ENCODE data around the gene SCTR. TPM values are rescaled to one million over a fixed set of nuclear protein-coding genes. Genes with fewer than 3 reads are reported as not detected.

SCTR gene
- total and polyA plus RNA-seq, 2 of the 13 experiments (the other 11 are each of a cell fraction or from before 2014, with no cell fraction given) = not detected

DNA sequence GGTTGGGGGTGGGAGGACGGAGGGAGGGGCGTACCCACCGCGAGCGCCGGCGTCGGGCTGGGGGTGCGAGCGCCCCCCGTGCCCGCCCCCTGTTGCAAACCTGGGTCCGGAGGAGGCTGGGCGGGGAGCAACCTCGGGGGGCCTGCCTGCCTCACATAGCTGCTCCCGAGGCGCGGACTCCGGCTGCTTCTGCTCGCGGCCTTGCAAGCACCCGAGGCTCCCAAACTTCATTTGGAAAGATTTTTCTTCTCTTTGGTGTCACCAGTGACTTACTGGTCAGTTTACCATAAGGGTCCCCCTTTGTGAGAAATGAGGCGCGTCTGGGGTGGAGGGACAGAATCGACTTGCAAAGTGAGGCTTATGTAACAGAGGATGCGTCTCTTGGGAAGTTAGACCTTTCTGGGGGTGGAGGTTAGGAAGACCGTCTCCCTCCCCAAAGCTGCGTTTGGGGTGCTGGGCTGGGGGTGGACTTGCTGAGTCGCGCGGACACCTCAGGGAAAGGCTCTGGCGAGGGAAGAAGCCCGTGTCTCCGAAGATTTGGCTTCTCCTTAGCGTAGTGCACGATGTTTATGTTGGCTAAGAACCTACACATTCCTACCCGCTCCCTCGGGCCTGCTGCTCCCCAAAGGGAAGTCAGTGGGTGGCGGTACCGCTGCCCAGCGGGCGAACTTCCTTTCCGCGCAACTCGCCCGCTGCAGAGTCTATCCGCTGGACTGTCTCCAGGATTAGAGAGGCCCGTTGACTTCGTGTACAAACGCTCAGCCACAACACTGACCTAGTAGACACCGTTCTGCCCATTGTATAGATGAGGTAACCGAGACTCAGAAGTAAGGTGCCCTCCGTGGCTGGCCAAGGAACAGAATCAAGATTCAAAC, 92.1 kb downstream of the SCTR start (continued):
- TF ChIP-seq, protein P1, sequence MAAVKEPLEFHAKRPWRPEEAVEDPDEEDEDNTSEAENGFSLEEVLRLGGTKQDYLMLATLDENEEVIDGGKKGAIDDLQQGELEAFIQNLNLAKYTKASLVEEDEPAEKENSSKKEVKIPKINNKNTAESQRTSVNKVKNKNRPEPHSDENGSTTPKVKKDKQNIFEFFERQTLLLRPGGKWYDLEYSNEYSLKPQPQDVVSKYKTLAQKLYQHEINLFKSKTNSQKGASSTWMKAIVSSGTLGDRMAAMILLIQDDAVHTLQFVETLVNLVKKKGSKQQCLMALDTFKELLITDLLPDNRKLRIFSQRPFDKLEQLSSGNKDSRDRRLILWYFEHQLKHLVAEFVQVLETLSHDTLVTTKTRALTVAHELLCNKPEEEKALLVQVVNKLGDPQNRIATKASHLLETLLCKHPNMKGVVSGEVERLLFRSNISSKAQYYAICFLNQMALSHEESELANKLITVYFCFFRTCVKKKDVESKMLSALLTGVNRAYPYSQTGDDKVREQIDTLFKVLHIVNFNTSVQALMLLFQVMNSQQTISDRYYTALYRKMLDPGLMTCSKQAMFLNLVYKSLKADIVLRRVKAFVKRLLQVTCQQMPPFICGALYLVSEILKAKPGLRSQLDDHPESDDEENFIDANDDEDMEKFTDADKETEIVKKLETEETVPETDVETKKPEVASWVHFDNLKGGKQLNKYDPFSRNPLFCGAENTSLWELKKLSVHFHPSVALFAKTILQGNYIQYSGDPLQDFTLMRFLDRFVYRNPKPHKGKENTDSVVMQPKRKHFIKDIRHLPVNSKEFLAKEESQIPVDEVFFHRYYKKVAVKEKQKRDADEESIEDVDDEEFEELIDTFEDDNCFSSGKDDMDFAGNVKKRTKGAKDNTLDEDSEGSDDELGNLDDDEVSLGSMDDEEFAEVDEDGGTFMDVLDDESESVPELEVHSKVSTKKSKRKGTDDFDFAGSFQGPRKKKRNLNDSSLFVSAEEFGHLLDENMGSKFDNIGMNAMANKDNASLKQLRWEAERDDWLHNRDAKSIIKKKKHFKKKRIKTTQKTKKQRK (IDR thresholded peaks at IDR 0.05; ENCODE audit: low read length) = no peak
- TF ChIP-seq PCBP1 (IDR thresholded peaks at IDR 0.05; ENCODE audit: borderline replicate concordance, low read depth, low read length) (no peak), HDAC6 (IDR thresholded peaks at IDR 0.05; ENCODE audit: low read depth, low read length) (no peak), TGIF2 (CRISPR knock-in tag; IDR thresholded peaks at IDR 0.05) (no peak), CENPX (CRISPR knock-in tag; IDR thresholded peaks at IDR 0.05) (no peak), ZNF17 (CRISPR knock-in tag; IDR thresholded peaks at IDR 0.05) (no peak), U2AF2 (IDR thresholded peaks at IDR 0.05; ENCODE audit: low read depth, low read length) (no peak), ZFP36 (IDR thresholded peaks at IDR 0.05; ENCODE audit: borderline replicate concordance, low read depth, low read length, partially characterized antibody) (no peak), ZNF709 (CRISPR knock-in tag; IDR thresholded peaks at IDR 0.05) (peak; percentile 4; the same call in 1 of the 2 replicates), MATR3 (CRISPR knock-in tag; IDR thresholded peaks at IDR 0.05) (no peak)
- TF ChIP-seq, protein P2, sequence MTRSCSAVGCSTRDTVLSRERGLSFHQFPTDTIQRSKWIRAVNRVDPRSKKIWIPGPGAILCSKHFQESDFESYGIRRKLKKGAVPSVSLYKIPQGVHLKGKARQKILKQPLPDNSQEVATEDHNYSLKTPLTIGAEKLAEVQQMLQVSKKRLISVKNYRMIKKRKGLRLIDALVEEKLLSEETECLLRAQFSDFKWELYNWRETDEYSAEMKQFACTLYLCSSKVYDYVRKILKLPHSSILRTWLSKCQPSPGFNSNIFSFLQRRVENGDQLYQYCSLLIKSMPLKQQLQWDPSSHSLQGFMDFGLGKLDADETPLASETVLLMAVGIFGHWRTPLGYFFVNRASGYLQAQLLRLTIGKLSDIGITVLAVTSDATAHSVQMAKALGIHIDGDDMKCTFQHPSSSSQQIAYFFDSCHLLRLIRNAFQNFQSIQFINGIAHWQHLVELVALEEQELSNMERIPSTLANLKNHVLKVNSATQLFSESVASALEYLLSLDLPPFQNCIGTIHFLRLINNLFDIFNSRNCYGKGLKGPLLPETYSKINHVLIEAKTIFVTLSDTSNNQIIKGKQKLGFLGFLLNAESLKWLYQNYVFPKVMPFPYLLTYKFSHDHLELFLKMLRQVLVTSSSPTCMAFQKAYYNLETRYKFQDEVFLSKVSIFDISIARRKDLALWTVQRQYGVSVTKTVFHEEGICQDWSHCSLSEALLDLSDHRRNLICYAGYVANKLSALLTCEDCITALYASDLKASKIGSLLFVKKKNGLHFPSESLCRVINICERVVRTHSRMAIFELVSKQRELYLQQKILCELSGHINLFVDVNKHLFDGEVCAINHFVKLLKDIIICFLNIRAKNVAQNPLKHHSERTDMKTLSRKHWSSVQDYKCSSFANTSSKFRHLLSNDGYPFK (CRISPR knock-in tag; IDR thresholded peaks at IDR 0.05; ENCODE audit: borderline replicate concordance) = no peak
- TF ChIP-seq, protein P3, sequence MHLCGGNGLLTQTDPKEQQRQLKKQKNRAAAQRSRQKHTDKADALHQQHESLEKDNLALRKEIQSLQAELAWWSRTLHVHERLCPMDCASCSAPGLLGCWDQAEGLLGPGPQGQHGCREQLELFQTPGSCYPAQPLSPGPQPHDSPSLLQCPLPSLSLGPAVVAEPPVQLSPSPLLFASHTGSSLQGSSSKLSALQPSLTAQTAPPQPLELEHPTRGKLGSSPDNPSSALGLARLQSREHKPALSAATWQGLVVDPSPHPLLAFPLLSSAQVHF (CRISPR knock-in tag; IDR thresholded peaks at IDR 0.05) = 0 out of 2 replicates have a peak, but pooled peaks have one; percentile 5
- TF ChIP-seq, protein P4, sequence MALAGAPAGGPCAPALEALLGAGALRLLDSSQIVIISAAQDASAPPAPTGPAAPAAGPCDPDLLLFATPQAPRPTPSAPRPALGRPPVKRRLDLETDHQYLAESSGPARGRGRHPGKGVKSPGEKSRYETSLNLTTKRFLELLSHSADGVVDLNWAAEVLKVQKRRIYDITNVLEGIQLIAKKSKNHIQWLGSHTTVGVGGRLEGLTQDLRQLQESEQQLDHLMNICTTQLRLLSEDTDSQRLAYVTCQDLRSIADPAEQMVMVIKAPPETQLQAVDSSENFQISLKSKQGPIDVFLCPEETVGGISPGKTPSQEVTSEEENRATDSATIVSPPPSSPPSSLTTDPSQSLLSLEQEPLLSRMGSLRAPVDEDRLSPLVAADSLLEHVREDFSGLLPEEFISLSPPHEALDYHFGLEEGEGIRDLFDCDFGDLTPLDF (CRISPR knock-in tag; IDR thresholded peaks at IDR 0.05) = no peak
- TF ChIP-seq, protein P5, sequence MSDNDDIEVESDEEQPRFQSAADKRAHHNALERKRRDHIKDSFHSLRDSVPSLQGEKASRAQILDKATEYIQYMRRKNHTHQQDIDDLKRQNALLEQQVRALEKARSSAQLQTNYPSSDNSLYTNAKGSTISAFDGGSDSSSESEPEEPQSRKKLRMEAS (IDR thresholded peaks at IDR 0.05) = no peak
- TF ChIP-seq, protein P6, sequence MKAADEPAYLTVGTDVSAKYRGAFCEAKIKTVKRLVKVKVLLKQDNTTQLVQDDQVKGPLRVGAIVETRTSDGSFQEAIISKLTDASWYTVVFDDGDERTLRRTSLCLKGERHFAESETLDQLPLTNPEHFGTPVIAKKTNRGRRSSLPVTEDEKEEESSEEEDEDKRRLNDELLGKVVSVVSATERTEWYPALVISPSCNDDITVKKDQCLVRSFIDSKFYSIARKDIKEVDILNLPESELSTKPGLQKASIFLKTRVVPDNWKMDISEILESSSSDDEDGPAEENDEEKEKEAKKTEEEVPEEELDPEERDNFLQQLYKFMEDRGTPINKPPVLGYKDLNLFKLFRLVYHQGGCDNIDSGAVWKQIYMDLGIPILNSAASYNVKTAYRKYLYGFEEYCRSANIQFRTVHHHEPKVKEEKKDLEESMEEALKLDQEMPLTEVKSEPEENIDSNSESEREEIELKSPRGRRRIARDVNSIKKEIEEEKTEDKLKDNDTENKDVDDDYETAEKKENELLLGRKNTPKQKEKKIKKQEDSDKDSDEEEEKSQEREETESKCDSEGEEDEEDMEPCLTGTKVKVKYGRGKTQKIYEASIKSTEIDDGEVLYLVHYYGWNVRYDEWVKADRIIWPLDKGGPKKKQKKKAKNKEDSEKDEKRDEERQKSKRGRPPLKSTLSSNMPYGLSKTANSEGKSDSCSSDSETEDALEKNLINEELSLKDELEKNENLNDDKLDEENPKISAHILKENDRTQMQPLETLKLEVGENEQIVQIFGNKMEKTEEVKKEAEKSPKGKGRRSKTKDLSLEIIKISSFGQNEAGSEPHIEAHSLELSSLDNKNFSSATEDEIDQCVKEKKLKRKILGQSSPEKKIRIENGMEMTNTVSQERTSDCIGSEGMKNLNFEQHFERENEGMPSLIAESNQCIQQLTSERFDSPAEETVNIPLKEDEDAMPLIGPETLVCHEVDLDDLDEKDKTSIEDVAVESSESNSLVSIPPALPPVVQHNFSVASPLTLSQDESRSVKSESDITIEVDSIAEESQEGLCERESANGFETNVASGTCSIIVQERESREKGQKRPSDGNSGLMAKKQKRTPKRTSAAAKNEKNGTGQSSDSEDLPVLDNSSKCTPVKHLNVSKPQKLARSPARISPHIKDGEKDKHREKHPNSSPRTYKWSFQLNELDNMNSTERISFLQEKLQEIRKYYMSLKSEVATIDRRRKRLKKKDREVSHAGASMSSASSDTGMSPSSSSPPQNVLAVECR (CRISPR knock-in tag; IDR thresholded peaks at IDR 0.05; ENCODE audit: borderline replicate concordance) = peak; percentile 4; the same call in 1 of the 2 replicates
